Common myeloid progenitor, CD34-positive (primary cell): ENCODE data around the gene UTP4.

Experiments used
- CTCF ChIA-PET: fragments of 350-600 bp; sonication (Branson Sonifier 250); formaldehyde crosslinking; loops from one replicate; lab custom pipeline; 2021; ENCODE audit warnings: antibody characterized with exemption; lab: Charles Lee
- POLR2A ChIA-PET: fragments of 350-600 bp; sonication (Branson Sonifier 250); formaldehyde crosslinking; loops from one replicate; lab custom pipeline; 2021; ENCODE audit warnings: antibody characterized with exemption; lab: Charles Lee
- DNase-seq, 3 donors: peaks; one replicate each; pipeline versions ENCODE4 v3.0.0 to v3.0.0-alpha.2; 2013
- H3K27ac ChIP-seq, 2 experiments: 1 replicate in 1 of 2; 2 replicates in 1 of 2; pipeline ENCODE4 v1.7.0; 2013; ENCODE audit warnings: inconsistent platforms in 2 of 2, low read length in 2 of 2, mild to moderate bottlenecking in 2 of 2, low read depth in 1 of 2, moderate library complexity in 1 of 2; ENCODE audit not compliant: severe bottlenecking in 2 of 2, insufficient read depth in 1 of 2, poor library complexity in 1 of 2
- H3K27me3 ChIP-seq, 5 experiments: replicated peaks in 2 of 5; 1 replicate in 3 of 5; 2 replicates in 2 of 5; pipeline versions ENCODE4 v1.6.1 to v1.7.0; 2013; ENCODE audit warnings: low read length in 4 of 5, mild to moderate bottlenecking in 2 of 5, moderate library complexity in 2 of 5, inconsistent platforms in 1 of 5; ENCODE audit not compliant: insufficient read depth in 5 of 5, control insufficient read depth in 4 of 5
- H3K36me3 ChIP-seq, 4 experiments: 1 replicate in 2 of 4; 2 replicates in 2 of 4; pipeline versions ENCODE4 v1.6.1 to v1.7.0; 2013; ENCODE audit warnings: low read length in 3 of 4, control low read depth in 1 of 4, mild to moderate bottlenecking in 1 of 4; ENCODE audit not compliant: control insufficient read depth in 4 of 4, insufficient read depth in 4 of 4
- H3K4me1 ChIP-seq, 4 experiments: 1 replicate in 3 of 4; 2 replicates in 1 of 4; pipeline versions ENCODE4 v1.6.1 to v1.7.1; 2013; ENCODE audit warnings: low read length in 3 of 4, mild to moderate bottlenecking in 3 of 4, control low read depth in 1 of 4, inconsistent platforms in 1 of 4, moderate library complexity in 1 of 4; ENCODE audit not compliant: control insufficient read depth in 4 of 4, insufficient read depth in 4 of 4; ENCODE audit errors: control extremely low read depth in 1 of 4
- H3K4me3 ChIP-seq, 7 experiments: 1 replicate in 4 of 7; 2 replicates in 3 of 7; pipeline versions ENCODE4 v1.5.1 to v1.7.0; 2013; ENCODE audit warnings: mild to moderate bottlenecking in 7 of 7, low read length in 6 of 7, moderate library complexity in 6 of 7, inconsistent platforms in 2 of 7, low read depth in 2 of 7, control low read depth in 1 of 7; ENCODE audit not compliant: insufficient read depth in 4 of 7, control insufficient read depth in 1 of 7; ENCODE audit errors: extremely low read depth in 1 of 7
- H3K9me3 ChIP-seq, 5 experiments: 1 replicate in 4 of 5; 2 replicates in 1 of 5; pipeline versions ENCODE4 v1.6.1 to v1.7.1; 2013; ENCODE audit warnings: low read length in 4 of 5, mild to moderate bottlenecking in 2 of 5, inconsistent platforms in 1 of 5, low read depth in 1 of 5, moderate library complexity in 1 of 5; ENCODE audit not compliant: control insufficient read depth in 4 of 5, insufficient read depth in 2 of 5; ENCODE audit errors: control extremely low read depth in 1 of 5
- WGBS: methylation state at CpG from one replicate; pipeline ENCODE4 v1.1.5; 2013; ENCODE audit not compliant: insufficient coverage; 5-methylcytosine and 5-hydroxymethylcytosine counted together

UTP4 gene

DNA sequence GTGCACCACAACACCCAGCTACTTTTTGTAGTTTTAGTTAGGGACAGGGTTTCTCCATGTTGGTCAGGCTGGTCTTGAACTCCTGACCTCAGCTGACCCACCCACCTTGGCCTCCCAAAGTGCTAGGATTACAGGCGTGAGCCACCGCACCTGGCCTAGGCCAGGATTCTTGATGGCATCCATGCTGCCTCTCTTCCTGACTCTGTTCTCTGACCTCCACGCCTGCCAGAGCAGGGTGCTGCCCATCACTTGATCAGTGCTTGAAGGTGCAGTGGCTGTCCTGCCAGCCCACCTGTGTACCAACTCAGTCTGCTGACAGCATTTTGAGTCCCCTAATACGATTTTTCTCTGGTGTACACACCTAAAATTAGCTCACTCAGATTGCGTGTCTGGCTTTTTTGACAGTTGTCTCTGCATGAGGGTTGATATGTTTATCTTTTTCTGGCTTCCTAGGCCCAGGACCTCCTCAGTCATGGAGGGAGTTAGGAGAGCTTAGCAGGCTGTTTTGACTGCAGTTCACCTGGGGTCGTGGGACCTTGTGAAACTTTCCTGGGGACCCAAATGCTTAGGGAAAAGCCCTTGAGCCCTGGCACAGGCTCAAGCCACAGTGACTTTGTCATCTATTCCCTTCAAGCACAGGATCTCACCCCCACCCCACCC, 21.1 kb upstream of the UTP4 start:
- no peaks in the 10 kb centered on the region for H3K9me3 ChIP-seq
- peaks cover 0 to 32% (median 22%) of the 10 kb centered on the region in 4 experiments for H3K4me1 ChIP-seq
- H3K4me3 ChIP-seq: no peak overlapping the region
- 78% methylated on average over 4 of the region's 6 CpGs for WGBS
- POLR2A ChIA-PET: no interaction called here
- H3K27ac ChIP-seq: no peak overlapping the region
- H3K36me3 ChIP-seq: peaks cover 0 to 42% (median 26%) of the 10 kb centered on the region in 4 experiments
- peaks cover 0 to 36% (median 7%) of the 10 kb centered on the region in 5 experiments for H3K27me3 ChIP-seq
- CTCF ChIA-PET: interaction anchor here (0.9 to 6.0 kb wide), 5 partner anchors 10 to 173 kb away, joined by 3 to 71 read pairs (median 3); no protein-coding TSS in a partner anchor
- peak in 1 of 3 donors; percentile 26 for DNase-seq

DNA sequence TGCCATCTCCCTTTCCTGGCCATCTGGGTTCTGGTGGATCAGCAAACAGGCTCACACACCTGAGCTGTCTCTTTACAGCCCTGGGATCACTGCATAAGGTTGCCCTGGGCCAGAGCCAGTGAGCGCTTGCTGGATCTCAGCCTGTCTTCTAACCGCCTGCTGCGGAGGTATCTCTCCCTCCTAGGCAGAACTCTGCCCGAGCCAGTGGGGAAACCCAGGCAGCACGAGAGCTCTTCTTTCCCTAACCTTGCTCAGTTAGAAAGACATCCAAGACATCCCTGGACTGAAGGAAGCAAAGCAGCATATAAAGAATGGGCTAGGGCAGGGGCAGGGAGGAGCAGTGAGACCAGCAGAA, 20.6 kb upstream of the UTP4 start:
- H3K4me1 ChIP-seq: peaks cover 0 to 27% (median 17%) of the 10 kb centered on the region in 4 experiments
- no peak overlapping the region for H3K4me3 ChIP-seq
- POLR2A ChIA-PET: no interaction called here
- peaks cover under 1 to 47% (median 31%) of the 10 kb centered on the region in 4 experiments for H3K36me3 ChIP-seq
- WGBS: 55% methylated on average over 5 of the region's 5 CpGs
- no peak overlapping the region for H3K27ac ChIP-seq
- H3K27me3 ChIP-seq: peaks cover 0 to 31% (median 7%) of the 10 kb centered on the region in 5 experiments
- no peaks in the 10 kb centered on the region for H3K9me3 ChIP-seq
- no peak for DNase-seq
- CTCF ChIA-PET: interaction anchor here (0.9 to 6.0 kb wide), 6 partner anchors 10 to 173 kb away, joined by 3 to 71 read pairs (median 4); no protein-coding TSS in a partner anchor

DNA sequence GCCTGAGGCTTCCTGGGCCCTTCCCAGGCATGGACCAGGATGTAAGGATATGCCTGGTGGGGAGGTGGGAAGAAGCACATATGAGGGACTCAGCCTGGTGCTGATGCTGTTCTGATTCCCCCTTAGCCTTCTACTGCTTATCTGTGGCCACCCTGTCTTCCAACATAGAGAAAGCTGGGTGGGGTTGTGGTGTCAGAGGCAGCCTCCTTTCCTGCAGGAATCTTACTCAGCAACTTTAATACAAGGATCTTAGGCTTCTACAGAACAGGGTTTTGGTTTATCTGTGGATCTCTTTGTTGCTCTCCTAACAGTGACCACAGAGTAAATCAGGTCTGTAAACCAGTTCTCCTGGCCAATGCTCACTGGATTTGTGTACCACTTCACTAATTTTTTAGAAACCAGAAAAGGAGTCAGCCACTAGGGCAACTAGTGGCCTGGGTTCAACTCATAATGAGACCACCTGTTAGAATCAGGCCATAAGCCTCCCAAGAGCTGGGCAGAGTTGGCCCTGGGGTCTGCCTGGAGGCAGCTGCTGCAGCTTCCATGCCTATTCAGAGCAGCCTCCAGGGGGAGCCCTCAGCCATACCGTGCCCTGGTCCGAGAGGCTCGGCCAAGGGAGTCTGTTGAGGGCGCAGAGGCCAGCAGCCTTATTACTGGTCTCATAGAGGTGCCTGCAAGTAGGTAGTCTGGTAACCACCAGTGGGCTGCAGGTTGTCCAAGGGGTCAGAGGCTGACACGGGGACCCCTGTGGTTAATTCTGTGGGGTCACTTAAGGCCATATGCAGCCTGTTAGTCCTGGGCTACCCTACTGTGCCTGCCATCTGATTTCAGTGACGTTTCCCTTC, 19.9 kb upstream of the UTP4 start:
- H3K27ac ChIP-seq: no peak overlapping the region
- peaks cover 0 to 20% (median 11%) of the 10 kb centered on the region in 4 experiments for H3K4me1 ChIP-seq
- ChIA-PET POLR2A (no interaction called here), CTCF (interaction anchor here (0.7 to 6.0 kb wide), 7 partner anchors 11 to 172 kb away, joined by 3 to 71 read pairs (median 4); no protein-coding TSS in a partner anchor)
- peak in 2 of 3 donors; percentile 44 to 52 for DNase-seq
- H3K4me3 ChIP-seq: no peak overlapping the region
- H3K36me3 ChIP-seq: peaks cover 2 to 53% (median 34%) of the 10 kb centered on the region in 4 experiments
- 80% methylated on average over 6 of the region's 6 CpGs for WGBS
- peaks cover 0 to 24% (median 3%) of the 10 kb centered on the region in 5 experiments for H3K27me3 ChIP-seq
- H3K9me3 ChIP-seq: no peaks in the 10 kb centered on the region

DNA sequence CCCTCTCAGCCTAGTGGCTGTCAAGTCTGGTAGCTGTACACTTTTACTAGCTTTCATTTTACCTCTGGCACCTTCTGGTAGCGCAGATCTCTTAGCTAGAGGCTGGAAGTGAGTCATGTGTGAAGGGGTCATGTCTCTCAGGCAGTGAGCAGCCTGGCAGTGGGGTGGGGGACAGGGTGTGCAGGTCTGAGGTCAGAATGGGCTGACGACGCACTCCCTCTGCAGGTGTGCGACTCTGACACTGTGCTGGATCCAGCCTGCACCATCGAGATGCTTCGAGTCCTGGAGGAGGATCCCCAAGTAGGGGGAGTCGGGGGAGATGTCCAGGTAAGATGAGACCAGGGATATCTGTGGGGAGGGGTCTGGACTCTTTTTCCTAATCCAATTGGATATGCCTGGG, 19.2 kb upstream of the UTP4 start:
- CTCF ChIA-PET: interaction anchor here (0.7 to 6.0 kb wide), 4 partner anchors 10 to 44 kb away, joined by 3 to 71 read pairs (median 8); no protein-coding TSS in a partner anchor

DNA sequence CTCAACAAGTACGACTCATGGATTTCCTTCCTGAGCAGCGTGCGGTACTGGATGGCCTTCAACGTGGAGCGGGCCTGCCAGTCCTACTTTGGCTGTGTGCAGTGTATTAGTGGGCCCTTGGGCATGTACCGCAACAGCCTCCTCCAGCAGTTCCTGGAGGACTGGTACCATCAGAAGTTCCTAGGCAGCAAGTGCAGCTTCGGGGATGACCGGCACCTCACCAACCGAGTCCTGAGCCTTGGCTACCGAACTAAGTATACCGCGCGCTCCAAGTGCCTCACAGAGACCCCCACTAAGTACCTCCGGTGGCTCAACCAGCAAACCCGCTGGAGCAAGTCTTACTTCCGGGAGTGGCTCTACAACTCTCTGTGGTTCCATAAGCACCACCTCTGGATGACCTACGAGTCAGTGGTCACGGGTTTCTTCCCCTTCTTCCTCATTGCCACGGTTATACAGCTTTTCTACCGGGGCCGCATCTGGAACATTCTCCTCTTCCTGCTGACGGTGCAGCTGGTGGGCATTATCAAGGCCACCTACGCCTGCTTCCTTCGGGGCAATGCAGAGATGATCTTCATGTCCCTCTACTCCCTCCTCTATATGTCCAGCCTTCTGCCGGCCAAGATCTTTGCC, 18.0 kb upstream of the UTP4 start:
- POLR2A ChIA-PET: no interaction called here
- no peak for DNase-seq

More for the DNA sequence above, 19.2 kb upstream of the UTP4 start:
- H3K27me3 ChIP-seq: peaks cover 0 to 17% (median 3%) of the 10 kb centered on the region in 5 experiments
- no peak for DNase-seq
- H3K36me3 ChIP-seq: peaks cover 2 to 60% (median 40%) of the 10 kb centered on the region in 4 experiments
- H3K4me1 ChIP-seq: peaks cover 0 to 14% (median 6%) of the 10 kb centered on the region in 4 experiments
- WGBS: 93% methylated on average over 6 of the region's 7 CpGs
- no peak overlapping the region for H3K4me3 ChIP-seq
- H3K9me3 ChIP-seq: no peaks in the 10 kb centered on the region
- POLR2A ChIA-PET: no interaction called here
- no peak overlapping the region for H3K27ac ChIP-seq

DNA sequence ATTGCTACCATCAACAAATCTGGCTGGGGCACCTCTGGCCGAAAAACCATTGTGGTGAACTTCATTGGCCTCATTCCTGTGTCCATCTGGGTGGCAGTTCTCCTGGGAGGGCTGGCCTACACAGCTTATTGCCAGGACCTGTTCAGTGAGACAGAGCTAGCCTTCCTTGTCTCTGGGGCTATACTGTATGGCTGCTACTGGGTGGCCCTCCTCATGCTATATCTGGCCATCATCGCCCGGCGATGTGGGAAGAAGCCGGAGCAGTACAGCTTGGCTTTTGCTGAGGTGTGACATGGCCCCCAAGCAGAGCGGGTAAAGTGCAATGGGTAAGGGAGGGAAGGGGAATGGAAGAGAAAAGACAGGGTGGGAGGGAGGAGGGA, 17.5 kb upstream of the UTP4 start:
- H3K36me3 ChIP-seq: peaks cover 4 to 67% (median 53%) of the 10 kb centered on the region in 4 experiments
- no peak overlapping the region for H3K27ac ChIP-seq
- no peaks in the 10 kb centered on the region for H3K9me3 ChIP-seq
- 100% methylated on average over 2 of the region's 6 CpGs for WGBS
- H3K4me3 ChIP-seq: no peak overlapping the region
- peaks cover 0 to 14% (median 6%) of the 10 kb centered on the region in 4 experiments for H3K4me1 ChIP-seq
- POLR2A ChIA-PET: no interaction called here
- CTCF ChIA-PET: interaction anchor here (6.0 kb wide), 1 partner anchor 8 kb away, joined by 71 read pairs; no protein-coding TSS in a partner anchor
- H3K27me3 ChIP-seq: peaks cover 0 to 1% (median 0%) of the 10 kb centered on the region in 5 experiments
- DNase-seq: no peak

More for the DNA sequence above, 18.0 kb upstream of the UTP4 start:
- Histone ChIP-seq H3K4me3 (no peak overlapping the region), H3K4me1 (peaks cover 0 to 14% (median 6%) of the 10 kb centered on the region in 4 experiments), H3K36me3 (peaks cover 4 to 67% (median 51%) of the 10 kb centered on the region in 4 experiments), H3K9me3 (no peaks in the 10 kb centered on the region), H3K27me3 (peaks cover 0 to 5% (median 0%) of the 10 kb centered on the region in 5 experiments), H3K27ac (no peak overlapping the region)
- WGBS: 98% methylated on average over 25 of the region's 25 CpGs
- CTCF ChIA-PET: interaction anchor here (0.7 to 6.0 kb wide), 2 partner anchors 9 to 14 kb away, joined by 3 to 71 read pairs; no protein-coding TSS in a partner anchor
